HG02970 (cell line): ENCODE measurements around the gene ARMH4.
A peak's percentile ranks its signal among the peaks of the same experiment; 100 is the strongest.

ENCODE experiments used
- ATAC-seq: cut with Tn5 transposase; IDR thresholded peaks from one replicate; pipeline ENCODE4 v1.9.1; 2021; ENCODE audit warnings: mild to moderate bottlenecking, moderate library complexity, moderate number of reproducible peaks; ENCODE audit not compliant: unreplicated experiment, low FRiP score

ARMH4 gene

GRCh38 chr14:58106446-58106845 is 45.6 kb downstream of the ARMH4 start:
- no peak for ATAC-seq

- no peak for ATAC-seq
Measured at GRCh38 chr14:58104808-58105207, 47.2 kb downstream of the ARMH4 start.

- ATAC-seq, result no peak
Measured at GRCh38 chr14:58100735-58101368, 51.2 kb downstream of the ARMH4 start.

GRCh38 chr14:58099682-58100081 is 52.3 kb downstream of the ARMH4 start:
- no peak for ATAC-seq

GRCh38 chr14:58098507-58098906 is 53.5 kb downstream of the ARMH4 start:
- ATAC-seq, result no peak

GRCh38 chr14:58096731-58097130 is 55.3 kb downstream of the ARMH4 start:
- no peak for ATAC-seq

- no peak for ATAC-seq
Measured at GRCh38 chr14:58091883-58092630, 60.0 kb downstream of the ARMH4 start.

GRCh38 chr14:58089612-58090011 is 62.4 kb downstream of the ARMH4 start:
- no peak for ATAC-seq

GRCh38 chr14:58088961-58089360 is 63.1 kb downstream of the ARMH4 start:
- ATAC-seq, result no peak

- no peak for ATAC-seq
Measured at GRCh38 chr14:58085877-58086276, 66.1 kb downstream of the ARMH4 start.

GRCh38 chr14:58082491-58083098 is 69.4 kb downstream of the ARMH4 start:
- ATAC-seq, result no peak

- no peak for ATAC-seq
Measured at GRCh38 chr14:58082011-58082410, 70.0 kb downstream of the ARMH4 start.

GRCh38 chr14:58078471-58078870 is 73.5 kb downstream of the ARMH4 start:
- no peak for ATAC-seq

GRCh38 chr14:58078068-58078467 is 73.9 kb downstream of the ARMH4 start:
- no peak for ATAC-seq

- ATAC-seq, result no peak
Measured at GRCh38 chr14:58077621-58078020, 74.4 kb downstream of the ARMH4 start.

GRCh38 chr14:58073516-58073915 is 78.5 kb downstream of the ARMH4 start:
- no peak for ATAC-seq

GRCh38 chr14:58072288-58073071 is 79.5 kb downstream of the ARMH4 start:
- ATAC-seq, result peak; percentile 85

- ATAC-seq, result no peak
Measured at GRCh38 chr14:58071341-58071740, 80.7 kb downstream of the ARMH4 start.

- no peak for ATAC-seq
Measured at GRCh38 chr14:58068306-58068705, 83.7 kb downstream of the ARMH4 start.

- no peak for ATAC-seq
Measured at GRCh38 chr14:58066115-58066514, 85.9 kb downstream of the ARMH4 start.

GRCh38 chr14:58061581-58061980 is 90.4 kb downstream of the ARMH4 start:
- ATAC-seq, result no peak
